GM03348 (cell line): ENCODE measurements around the gene ANTXR1.
"Not testable (repeated sequence)": the region's sequence is repeated elsewhere in the genome, so short reads cannot be mapped to it uniquely, and the experiment has no call there.

Source experiments
- DNase-seq: peaks from one replicate; pipeline ENCODE4 v3.0.0; 2012; ENCODE audit warnings: low spot score

Gene ANTXR1

GRCh38 chr2:69165091-69165880 is 152.3 kb downstream of the ANTXR1 start:
- no peak for DNase-seq

- DNase-seq: no peak
These were observed 153.5 kb downstream of the ANTXR1 start for GRCh38 chr2:69166465-69166811.

- DNase-seq: no peak
These were observed 154.0 kb downstream of the ANTXR1 start for GRCh38 chr2:69166812-69167468.

GRCh38 chr2:69167469-69167822 is 154.5 kb downstream of the ANTXR1 start:
- DNase-seq: no peak

GRCh38 chr2:69168144-69168813 is 155.3 kb downstream of the ANTXR1 start:
- DNase-seq: no peak

GRCh38 chr2:69168950-69169654 is 156.1 kb downstream of the ANTXR1 start:
- no peak for DNase-seq

GRCh38 chr2:69169655-69170389 is 156.8 kb downstream of the ANTXR1 start:
- no peak for DNase-seq

DNA sequence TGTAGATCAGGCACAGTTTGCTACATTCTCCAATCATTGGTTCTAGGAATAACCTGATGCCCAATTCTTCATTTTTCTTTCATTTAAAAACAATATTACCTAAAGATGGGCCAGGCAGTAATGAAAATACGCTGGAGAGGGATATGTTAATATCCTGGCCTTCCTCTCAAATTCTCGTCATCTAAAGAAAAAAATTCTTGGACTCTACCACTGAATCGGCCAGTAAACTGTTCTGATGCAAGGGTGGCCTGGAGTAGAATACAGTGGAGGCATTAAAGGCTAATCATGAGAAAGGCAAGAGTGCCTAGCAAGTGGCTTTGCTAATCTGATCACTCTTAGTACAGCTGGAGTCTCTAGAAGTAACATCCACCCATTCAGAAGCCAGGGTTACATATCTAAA is 157.7 kb downstream of the ANTXR1 start:
- DNase-seq: no peak

DNA sequence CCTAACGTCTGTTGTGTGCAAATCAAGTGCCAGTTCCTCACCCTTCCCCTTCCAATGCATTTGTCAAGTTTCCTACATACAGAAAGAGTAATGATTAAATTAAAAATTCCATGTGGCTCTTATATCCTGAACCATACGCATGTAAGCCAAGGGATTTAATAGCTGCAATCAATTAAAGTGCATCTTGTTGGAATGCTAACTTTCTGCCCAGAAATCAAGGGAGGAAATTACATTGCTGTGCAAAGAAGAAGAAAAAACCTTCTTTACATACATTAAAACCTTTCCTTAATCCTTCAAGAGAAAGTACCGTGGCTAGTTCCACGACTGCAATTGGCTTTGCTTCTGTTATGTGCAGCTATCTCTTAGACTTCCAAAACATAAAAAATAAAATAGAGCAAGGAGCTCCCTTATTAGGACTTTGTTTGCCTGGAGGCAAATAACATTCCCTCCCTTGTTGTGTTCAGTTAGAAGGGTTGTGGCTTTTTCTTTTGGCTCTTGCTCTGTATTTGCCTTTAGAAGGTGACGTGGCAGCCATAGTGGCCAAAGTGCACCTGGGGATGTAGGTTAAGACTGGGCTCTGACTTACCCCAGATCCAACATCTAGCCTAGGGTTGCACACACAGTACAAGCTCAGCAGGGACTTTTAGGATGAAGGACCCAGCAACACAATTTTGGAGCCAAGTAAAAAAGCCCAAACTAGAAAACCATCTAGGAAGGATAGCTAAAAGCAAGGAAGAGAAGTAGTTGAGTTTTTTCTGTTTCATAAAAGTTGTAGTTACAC is 158.3 kb downstream of the ANTXR1 start:
- DNase-seq: no peak

DNA sequence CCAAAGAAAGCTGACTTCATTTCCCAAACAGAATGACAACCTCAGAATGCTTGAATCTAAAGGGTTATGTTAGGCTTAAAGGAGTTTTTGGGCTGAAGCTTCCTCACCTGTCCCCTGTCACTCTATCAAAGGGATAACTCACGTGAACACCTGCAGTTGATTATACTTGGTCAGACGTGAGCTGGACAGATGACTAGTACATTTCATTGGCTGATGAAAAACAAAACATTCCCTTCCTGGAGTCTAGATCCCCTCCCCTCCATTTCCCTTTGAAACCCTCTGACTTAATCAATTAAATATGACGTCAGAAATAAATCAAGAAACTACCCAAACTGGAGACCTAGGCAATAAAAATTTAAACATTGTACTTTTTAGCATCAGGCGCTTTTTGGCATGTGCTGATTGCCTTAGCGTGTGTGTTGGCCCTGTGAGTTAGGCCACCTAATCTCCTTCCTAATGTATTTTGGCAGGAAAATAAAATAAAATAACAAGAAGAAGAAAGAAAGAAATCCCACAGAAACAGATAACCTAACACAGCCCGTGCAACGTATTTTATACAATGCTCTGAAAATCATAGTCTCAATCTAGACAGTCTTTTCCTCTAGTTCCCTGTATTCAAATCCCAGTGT is 159.0 kb downstream of the ANTXR1 start:
- DNase-seq: no peak

- DNase-seq: no peak
These were observed 160.7 kb downstream of the ANTXR1 start for GRCh38 chr2:69173706-69174105.

DNA sequence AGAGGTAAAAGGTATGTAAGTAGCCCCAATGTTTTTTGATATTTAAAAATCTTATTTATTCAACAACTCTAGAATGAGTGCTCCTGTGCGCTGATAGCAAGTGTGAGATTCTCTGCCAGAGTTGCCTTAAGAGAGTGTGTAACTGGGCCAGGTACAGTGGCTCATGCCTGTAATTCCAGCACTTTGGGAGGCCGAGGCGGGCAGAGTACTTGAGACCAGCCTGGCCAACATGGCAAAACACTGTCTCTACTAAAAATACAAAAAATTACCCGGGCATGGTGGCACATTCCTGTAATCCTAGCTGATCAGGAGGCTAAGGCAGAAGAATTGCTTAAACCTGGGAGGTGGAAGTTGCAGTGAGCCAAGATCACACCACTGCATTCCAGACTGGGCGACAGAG is 161.2 kb downstream of the ANTXR1 start:
- DNase-seq: not testable (repeated sequence)

DNA sequence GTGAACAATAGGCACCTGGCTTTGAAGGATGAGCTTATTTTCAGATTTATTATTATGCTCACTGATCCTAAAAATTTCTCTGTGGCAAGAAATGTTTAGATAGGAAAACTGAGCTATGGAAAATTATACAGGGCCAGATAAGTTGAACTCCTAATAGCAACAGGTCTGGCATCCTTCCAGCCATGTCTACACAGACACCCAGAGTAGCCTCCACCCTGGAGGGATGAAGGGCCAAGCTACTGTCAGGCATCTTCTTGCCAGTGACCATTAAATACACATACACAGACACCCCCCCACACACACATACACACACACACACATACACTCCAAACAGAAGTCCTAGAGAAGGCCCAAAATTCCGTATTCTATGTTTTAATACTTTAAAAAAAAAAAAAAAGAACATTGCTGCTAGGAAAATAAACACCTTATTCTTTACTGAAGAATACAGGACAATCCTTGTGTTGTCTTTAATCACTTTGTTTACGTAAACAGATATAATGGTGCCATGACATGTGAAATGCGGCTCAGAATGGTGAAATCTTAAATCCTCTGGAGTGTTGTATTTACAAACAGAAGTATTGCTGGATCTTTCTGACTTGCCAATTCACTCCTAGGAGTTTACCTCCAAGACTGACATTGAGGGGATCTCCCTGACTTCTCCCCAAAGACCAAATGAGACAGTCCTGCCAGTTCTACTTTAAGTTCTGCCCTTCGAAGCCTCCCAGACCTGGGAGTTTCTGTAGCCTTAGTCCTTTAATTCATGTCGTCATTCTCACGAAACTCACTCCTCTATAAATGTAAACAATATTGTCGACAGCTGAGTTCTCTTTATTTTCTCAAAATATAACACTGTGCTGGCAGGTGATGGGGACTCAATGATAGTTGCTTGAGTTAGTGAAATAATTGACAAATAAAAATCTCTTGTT is 163.1 kb downstream of the ANTXR1 start:
- DNase-seq: no peak

GRCh38 chr2:69177063-69177771 is 164.2 kb downstream of the ANTXR1 start:
- peak; percentile 87 for DNase-seq

DNA sequence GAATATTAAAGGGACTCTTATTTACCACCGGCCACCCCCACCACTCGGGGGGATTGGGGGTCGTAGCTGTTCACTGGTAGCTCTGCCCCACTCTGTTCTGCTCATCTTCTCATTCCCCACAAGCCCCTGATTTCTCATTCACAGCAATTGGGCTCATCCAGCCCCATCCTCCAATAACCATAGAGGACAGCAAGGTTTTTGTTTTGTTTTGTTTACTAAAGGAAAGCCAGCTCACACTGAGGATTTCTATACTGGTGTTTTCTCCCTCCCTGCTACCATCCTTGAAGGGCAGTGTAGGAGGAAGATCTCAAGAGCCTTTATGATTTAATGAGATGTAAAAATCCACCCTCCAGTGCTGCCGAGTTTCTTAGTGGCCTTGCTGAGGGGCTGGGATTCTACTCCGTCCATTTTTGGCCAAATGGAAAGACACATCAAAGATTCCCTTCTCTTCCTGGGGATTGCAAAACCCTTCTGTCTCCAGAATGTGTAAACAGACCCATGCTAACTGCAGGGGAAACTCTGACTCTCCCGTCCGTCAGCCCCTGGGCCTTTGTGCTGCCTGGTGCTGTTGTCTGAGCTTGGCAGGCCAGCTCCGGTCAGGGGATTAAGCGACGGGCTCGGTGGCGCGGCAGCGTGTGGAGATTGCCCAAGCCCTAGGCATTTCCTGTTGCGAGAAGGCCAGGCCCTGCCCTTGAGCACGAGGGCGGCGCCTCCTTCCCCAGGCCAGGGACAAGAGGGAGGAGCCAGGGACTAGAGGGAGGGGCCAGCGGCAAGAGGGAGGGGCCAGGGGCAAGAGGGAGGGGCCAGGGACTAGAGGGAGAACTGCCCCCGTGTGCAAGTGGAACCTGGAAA is 165.0 kb downstream of the ANTXR1 start:
- DNase-seq: peak; percentile 92

GRCh38 chr2:69178756-69179155 is 165.8 kb downstream of the ANTXR1 start:
- no peak for DNase-seq

GRCh38 chr2:69180227-69180626 is 167.2 kb downstream of the ANTXR1 start:
- no peak for DNase-seq

DNA sequence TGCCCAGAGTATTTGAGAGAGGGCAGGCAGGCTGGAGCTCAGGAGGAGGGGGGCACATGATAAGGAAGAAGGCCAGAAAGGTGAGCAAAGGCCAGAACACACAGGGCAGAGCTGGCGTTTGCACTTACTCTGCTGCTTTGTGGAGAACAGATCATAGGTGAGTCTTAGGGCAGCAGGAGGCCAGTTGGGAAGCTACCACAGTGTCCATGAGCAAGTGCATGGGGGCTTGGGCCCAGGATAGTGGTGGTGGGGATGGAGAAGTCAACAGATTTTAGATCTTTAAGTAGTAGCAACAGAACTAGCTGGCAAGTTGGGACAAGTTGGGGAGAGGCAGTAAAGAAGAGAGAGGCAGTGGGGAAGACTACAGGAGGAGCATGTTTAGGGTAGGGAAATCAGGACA is 168.0 kb downstream of the ANTXR1 start:
- no peak for DNase-seq
